ENCODE data around the gene PPP6R2. TPM values are rescaled to one million over a fixed set of nuclear protein-coding genes. Genes with fewer than 3 reads are reported as not detected.

Gene PPP6R2
- total and polyA plus RNA-seq, 2 of the 4 experiments (the other 2 are of a cell fraction), result 49.2 to 51.6 TPM

DNA sequence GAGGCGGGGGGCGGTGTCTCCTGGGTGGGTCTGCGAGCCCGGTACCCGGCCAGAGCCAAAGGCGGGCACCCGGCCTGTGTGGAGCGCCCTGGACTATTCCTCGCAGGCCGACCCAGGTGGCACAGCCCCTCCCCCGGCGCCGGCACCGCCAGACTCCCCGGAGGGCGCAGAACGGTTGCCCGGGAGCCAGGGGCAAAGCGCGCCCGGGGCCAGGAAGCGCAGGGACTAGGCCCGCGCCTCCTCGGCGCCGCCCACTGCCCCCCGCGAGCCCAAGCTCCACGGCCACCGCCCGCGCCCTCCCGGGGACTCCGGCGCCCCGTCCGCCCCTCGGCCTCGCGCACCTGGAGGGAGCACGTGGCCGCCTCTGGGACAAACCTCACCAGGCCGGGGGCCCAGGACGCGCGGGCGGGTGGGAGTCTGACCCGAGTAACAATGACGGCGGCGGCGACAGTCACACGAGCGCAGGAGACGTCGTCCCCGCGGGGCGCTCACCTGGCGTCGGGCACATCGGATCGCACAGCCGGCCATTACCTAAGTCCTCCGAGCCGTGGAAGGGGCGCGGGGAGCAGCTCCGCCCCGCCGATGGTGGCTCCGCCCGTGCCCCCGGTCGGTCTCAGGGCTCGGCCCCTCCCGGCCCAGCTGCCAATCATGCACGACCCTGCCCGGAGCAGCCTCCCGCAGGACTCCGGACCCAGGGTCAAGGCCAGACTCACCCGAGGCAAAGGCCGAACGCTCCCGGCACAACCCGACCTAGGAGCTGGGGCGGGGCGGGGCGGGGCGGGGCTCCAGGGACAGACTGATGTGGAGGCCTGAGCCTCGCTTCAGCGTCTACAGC is 43.1 kb upstream of the PPP6R2 start:
- Histone ChIP-seq H3K9ac (ENCODE audit: low read depth, low read length) (no peak overlapping the region), H3K9me3 (ENCODE audit: control insufficient read depth, insufficient read depth, low read length) (no peaks in the 10 kb centered on the region), H2AK5ac (ENCODE audit: low read depth, low read length) (no peak overlapping the region), H3K23ac (ENCODE audit: low read depth, low read length) (no peak overlapping the region), H3K56ac (ENCODE audit: extremely low read depth, insufficient read depth, low read length) (no peak overlapping the region), H3K27ac (ENCODE audit: insufficient read depth, low read length) (no peak overlapping the region), H3K4ac (ENCODE audit: low read depth, low read length) (no peak overlapping the region), H4K8ac (ENCODE audit: low read depth in 2 of 2, low read length in 2 of 2) (no peak overlapping the region), H3K4me1 (ENCODE audit: control insufficient read depth, insufficient read depth, low read length) (peaks cover 70% of the 10 kb centered on the region), H3K9me1 (ENCODE audit: insufficient read depth, low read length) (peaks cover 11% of the 10 kb centered on the region), H3K4me3 (ENCODE audit: insufficient read depth, low read depth, low read length) (no peak overlapping the region), H3K79me1 (ENCODE audit: low read depth in 1 of 2, low read length in 2 of 2) (peaks cover 4 to 45% of the 10 kb centered on the region in 2 experiments; a peak in 3 of 4 replicates), H3K27me3 (ENCODE audit: control insufficient read depth, insufficient read depth, low read length) (no peaks in the 10 kb centered on the region), H2BK15ac (ENCODE audit: low read depth, low read length) (no peak overlapping the region), H4K91ac (ENCODE audit: insufficient read depth, low read depth, low read length) (no peak overlapping the region), H2BK120ac (ENCODE audit: low read depth, low read length) (no peak overlapping the region), H4K20me1 (ENCODE audit: insufficient read depth, low read length) (peaks cover 93% of the 10 kb centered on the region), H3K18ac (ENCODE audit: low read depth, low read length) (no peak overlapping the region), H4K5ac (ENCODE audit: low read depth, low read length) (no peak overlapping the region), H2BK5ac (ENCODE audit: low read depth, low read length, poor library complexity, severe bottlenecking) (no peak overlapping the region), H3K4me2 (ENCODE audit: low read depth, low read length) (no peak overlapping the region; the same call in 1 of the 2 replicates), H3K36me3 (ENCODE audit: control insufficient read depth, insufficient read depth, low read length) (peaks cover 23% of the 10 kb centered on the region), H3K14ac (replicated peaks; ENCODE audit: low read depth, low read length) (no peak overlapping the region), H2AK9ac (replicated peaks; ENCODE audit: low read depth, low read length, poor library complexity) (peak overlapping the region; percentile 51), H2AFZ (replicated peaks; ENCODE audit: low read length, poor library complexity) (no peak overlapping the region), H2BK20ac (ENCODE audit: low read depth, low read length) (no peak overlapping the region)
- in situ Hi-C loops (cut with MboI; ENCODE audit: low sequenced_read_pairs) (no loop called here), dilution Hi-C loops (cut with HindIII; ENCODE audit: low sequenced_read_pairs, unreplicated experiment) (no loop called here), intact Hi-C loops (cut with micrococcal nuclease) (no loop called here)
- DNase-seq (no peak), ATAC-seq (ENCODE audit: low read depth) (no peak)
- ChIA-PET CTCF (no interaction called here), POLR2A (ENCODE audit: unreplicated experiment) (no interaction called here)
- no peak for TF ChIP-seq RFX5 (IDR thresholded peaks at IDR 0.05; ENCODE audit: low read depth, low read length)
- TF ChIP-seq RCOR1 (IDR thresholded peaks at IDR 0.05; ENCODE audit: insufficient replicate concordance, low read length), result no peak
- TF ChIP-seq RAD21 (IDR thresholded peaks at IDR 0.05; ENCODE audit: low read length), result no peak
- TF ChIP-seq NFE2L2 (IDR thresholded peaks at IDR 0.05; ENCODE audit: low read depth, low read length), result no peak
- TF ChIP-seq BHLHE40 (IDR thresholded peaks at IDR 0.05; ENCODE audit: low read depth, low read length), result no peak
- no peak for TF ChIP-seq MAFK (IDR thresholded peaks at IDR 0.05; ENCODE audit: low read depth, low read length)
- no peak for TF ChIP-seq CHD1 (IDR thresholded peaks at IDR 0.05; ENCODE audit: low read depth, low read length)
- no peak for TF ChIP-seq MXI1 (IDR thresholded peaks at IDR 0.05; ENCODE audit: borderline replicate concordance, low read depth, low read length)
- no peak for TF ChIP-seq FOS (IDR thresholded peaks at IDR 0.05; ENCODE audit: low read depth, low read length)
- no peak for TF ChIP-seq SMC3 (IDR thresholded peaks at IDR 0.05; ENCODE audit: low read depth, low read length)
- TF ChIP-seq POLR2A (IDR thresholded peaks at IDR 0.05; ENCODE audit: low read depth, low read length), result no peak
- TF ChIP-seq MAZ (IDR thresholded peaks at IDR 0.05; ENCODE audit: borderline replicate concordance, low read depth, low read length), result no peak
- TF ChIP-seq, protein P1, sequence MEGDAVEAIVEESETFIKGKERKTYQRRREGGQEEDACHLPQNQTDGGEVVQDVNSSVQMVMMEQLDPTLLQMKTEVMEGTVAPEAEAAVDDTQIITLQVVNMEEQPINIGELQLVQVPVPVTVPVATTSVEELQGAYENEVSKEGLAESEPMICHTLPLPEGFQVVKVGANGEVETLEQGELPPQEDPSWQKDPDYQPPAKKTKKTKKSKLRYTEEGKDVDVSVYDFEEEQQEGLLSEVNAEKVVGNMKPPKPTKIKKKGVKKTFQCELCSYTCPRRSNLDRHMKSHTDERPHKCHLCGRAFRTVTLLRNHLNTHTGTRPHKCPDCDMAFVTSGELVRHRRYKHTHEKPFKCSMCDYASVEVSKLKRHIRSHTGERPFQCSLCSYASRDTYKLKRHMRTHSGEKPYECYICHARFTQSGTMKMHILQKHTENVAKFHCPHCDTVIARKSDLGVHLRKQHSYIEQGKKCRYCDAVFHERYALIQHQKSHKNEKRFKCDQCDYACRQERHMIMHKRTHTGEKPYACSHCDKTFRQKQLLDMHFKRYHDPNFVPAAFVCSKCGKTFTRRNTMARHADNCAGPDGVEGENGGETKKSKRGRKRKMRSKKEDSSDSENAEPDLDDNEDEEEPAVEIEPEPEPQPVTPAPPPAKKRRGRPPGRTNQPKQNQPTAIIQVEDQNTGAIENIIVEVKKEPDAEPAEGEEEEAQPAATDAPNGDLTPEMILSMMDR (conservative IDR thresholded peaks at IDR 0.05; ENCODE audit: low read depth, low read length), result no peak
- TF ChIP-seq, protein P2, sequence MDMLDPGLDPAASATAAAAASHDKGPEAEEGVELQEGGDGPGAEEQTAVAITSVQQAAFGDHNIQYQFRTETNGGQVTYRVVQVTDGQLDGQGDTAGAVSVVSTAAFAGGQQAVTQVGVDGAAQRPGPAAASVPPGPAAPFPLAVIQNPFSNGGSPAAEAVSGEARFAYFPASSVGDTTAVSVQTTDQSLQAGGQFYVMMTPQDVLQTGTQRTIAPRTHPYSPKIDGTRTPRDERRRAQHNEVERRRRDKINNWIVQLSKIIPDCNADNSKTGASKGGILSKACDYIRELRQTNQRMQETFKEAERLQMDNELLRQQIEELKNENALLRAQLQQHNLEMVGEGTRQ (IDR thresholded peaks at IDR 0.05; ENCODE audit: low read depth, low read length), result no peak
- TF ChIP-seq CEBPB (IDR thresholded peaks at IDR 0.05; ENCODE audit: low read depth, low read length), result no peak
- 36% methylated on average over 46 of the region's 93 CpGs; no CpG with 5 or more reads in 1 of the 2 experiments for WGBS, 2 experiments (ENCODE audit: extremely low coverage in 2 of 2, insufficient read length in 1 of 2)
- no TSS peak for BruUV-seq (replicated peaks)
